ENCODE measurements around the gene MT1F.

Gene MT1F

DNA sequence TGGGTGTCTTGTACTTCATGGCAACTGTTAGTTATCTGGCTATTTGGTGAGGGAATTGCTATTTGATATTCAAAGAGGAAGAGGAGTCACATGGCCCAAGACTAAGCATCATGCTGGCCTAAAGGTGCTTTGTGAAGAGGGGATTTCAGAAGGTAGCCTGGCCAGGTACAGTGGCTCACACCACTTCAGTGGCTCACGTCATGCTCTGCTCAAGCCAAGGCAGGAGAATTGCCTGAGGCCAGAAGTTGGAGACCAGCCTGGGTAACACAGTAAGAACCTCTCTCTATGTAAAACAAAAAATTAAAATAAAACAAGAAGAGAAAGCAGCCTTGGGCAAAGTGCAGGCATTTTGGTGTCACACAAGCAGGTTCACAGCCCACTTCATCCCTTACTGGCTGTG is 12.4 kb upstream of the MT1F start:
- TF ChIP-seq, protein P1, sequence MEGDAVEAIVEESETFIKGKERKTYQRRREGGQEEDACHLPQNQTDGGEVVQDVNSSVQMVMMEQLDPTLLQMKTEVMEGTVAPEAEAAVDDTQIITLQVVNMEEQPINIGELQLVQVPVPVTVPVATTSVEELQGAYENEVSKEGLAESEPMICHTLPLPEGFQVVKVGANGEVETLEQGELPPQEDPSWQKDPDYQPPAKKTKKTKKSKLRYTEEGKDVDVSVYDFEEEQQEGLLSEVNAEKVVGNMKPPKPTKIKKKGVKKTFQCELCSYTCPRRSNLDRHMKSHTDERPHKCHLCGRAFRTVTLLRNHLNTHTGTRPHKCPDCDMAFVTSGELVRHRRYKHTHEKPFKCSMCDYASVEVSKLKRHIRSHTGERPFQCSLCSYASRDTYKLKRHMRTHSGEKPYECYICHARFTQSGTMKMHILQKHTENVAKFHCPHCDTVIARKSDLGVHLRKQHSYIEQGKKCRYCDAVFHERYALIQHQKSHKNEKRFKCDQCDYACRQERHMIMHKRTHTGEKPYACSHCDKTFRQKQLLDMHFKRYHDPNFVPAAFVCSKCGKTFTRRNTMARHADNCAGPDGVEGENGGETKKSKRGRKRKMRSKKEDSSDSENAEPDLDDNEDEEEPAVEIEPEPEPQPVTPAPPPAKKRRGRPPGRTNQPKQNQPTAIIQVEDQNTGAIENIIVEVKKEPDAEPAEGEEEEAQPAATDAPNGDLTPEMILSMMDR (IDR thresholded peaks at IDR 0.05; ENCODE audit: borderline replicate concordance, insufficient read depth, low read depth, low read length), result no peak
- no peak overlapping the region for H3K4me3 ChIP-seq (ENCODE audit: low read depth, low read length)

DNA sequence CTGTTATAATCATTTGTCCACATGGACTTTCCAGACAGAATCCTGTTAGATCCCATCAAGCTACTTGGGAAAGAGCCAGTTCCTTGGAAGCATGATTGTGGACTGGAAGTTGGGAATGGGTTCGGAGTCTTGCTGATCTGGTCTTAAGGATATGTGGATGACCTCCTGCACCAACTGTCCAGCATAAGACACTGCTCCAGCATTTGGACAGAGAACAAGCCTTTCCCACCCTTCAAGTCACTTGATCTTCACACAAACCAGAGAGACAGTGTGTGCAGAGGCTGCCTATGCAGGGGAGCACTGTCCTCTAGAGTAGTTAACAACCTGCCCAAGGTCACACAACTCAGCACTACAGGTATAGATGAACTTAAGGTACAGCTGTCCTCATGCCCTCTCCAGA is 11.9 kb upstream of the MT1F start:
- H3K4me3 ChIP-seq (ENCODE audit: low read depth, low read length), result no peak overlapping the region
- TF ChIP-seq, protein P1 (IDR thresholded peaks at IDR 0.05; ENCODE audit: borderline replicate concordance, insufficient read depth, low read depth, low read length), result no peak

DNA sequence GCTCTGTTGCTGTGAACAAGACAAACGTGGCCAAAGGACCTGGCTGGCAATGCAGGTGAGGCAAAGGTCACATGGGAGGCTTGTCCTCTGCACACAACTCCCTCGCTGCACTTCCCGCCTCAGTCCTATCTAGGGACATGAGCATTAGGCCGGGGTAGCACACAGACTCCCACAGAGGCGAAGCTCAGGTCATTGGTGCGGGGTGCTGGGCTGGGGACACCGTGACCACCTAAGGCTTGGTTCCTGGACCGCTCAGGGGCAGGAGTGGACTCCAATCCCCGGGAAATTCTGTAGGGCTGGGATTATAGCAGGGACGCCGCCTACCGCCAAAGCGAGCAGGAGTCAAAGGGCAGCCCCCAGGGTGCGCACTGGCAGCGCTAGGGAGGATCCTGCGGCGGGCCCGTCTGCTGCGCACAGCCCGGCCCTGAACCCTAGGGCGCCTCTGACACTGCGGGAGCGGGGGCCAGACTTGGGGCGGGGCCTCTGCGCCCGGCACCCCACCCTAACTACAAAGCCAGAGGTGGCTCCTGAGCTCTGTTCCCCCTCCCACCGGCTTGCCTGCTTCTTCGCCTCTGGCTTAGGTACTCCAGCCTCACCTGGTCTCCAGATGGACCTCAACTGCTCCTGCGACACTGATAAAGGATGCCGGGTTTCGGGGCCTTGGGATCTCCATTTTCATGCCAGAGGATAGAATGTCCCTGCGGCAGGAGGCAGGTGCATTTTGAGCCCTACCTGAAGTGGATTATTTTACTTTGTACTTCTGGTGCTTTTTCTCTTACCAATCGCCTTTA is 9.9 kb upstream of the MT1F start:
- H3K4me3 ChIP-seq (ENCODE audit: low read depth, low read length), result no peak overlapping the region
- TF ChIP-seq, protein P1 (IDR thresholded peaks at IDR 0.05; ENCODE audit: borderline replicate concordance, insufficient read depth, low read depth, low read length), result no peak

DNA sequence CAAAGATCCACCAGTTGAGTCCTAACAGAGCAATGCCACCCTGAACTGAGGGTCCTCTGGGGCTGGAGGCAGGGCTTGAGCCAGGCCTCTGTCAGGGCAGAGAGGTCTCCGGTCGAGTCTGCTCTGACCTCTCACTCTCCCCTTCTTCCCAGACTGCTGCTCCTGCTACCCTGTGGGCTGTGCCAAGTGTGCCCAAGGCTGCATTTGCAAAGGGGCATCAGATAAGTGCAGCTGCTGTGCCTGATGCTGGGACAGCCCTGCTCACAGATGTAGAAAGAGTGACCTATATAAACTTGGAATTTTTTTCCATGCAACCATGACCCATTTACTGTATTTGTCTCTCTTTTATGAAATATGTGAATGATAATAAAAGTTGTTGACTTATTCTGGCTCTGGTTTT is 8.5 kb upstream of the MT1F start:
- H3K4me3 ChIP-seq (ENCODE audit: low read depth, low read length), result no peak overlapping the region
- TF ChIP-seq, protein P1 (IDR thresholded peaks at IDR 0.05; ENCODE audit: borderline replicate concordance, insufficient read depth, low read depth, low read length), result no peak

DNA sequence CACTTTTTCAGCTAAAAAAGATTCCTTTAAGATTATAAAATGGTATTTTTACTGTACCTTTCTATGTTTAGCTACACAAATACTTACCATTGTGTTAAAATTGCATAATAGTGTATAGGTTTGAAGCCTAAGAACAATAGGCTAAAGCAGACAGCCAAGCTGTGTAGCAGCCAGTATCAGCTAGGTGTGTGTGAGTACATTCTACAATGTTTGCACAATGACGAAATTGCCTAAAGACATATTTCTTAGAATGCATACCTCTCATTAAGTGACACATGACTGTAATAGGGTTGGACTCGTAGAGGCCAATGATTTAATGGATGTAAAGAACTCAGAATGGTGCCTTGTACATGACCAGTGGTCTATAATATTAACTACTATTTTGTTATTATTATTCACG is 7.9 kb upstream of the MT1F start:
- TF ChIP-seq, protein P1 (IDR thresholded peaks at IDR 0.05; ENCODE audit: borderline replicate concordance, insufficient read depth, low read depth, low read length), result no peak
- no peak overlapping the region for H3K4me3 ChIP-seq (ENCODE audit: low read depth, low read length)

DNA sequence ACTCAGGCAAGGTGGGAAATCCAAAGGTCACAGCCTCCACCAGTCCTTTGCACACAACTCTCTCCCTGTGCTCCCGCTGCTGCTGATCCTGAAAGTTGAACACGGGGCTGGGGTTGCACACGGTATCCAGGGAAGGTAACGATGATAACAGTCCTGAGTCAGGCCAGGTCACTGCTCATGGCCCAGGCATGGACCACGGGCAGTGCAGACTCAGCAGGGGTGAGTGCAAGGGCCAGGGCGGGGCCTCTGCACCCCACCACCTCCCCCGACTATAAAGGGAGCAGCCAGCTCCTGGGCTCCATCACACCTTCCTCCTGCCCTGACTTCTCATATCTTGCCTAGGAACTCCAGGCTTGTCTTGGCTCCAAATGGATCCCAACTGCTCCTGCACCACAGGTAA is 6.2 kb upstream of the MT1F start, which contains the start of gene MT1B:
Gene MT1B (plus strand): TSS at position 301 of the 400 bp plus-strand sequence. CDS start 68 bp downstream, at position 369.
- TF ChIP-seq, protein P1 (IDR thresholded peaks at IDR 0.05; ENCODE audit: borderline replicate concordance, insufficient read depth, low read depth, low read length), result no peak
- H3K4me3 ChIP-seq (ENCODE audit: low read depth, low read length), result no peak within 1 kb of the TSS

DNA sequence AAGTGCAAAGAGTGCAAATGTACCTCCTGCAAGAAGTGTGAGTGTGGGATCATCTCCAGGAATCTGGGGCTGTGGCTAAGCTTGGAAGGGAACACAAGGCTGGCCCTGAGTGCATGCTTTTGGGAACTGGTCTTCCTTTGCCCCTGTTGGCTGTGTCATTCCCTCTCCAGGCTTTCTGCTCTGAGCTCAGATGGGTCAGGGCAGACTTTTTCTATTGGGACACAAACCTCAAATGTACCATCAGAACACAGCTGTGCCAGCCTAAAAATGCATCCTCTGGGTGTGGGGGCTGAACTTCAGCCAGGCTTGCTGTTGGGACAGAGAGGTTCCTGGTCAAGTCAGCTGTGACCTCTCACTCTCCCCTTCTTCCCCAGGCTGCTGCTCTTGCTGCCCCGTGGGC is 5.2 kb upstream of the MT1F start:
- TF ChIP-seq, protein P1 (IDR thresholded peaks at IDR 0.05; ENCODE audit: borderline replicate concordance, insufficient read depth, low read depth, low read length), result no peak
- H3K4me3 ChIP-seq (ENCODE audit: low read depth, low read length), result no peak overlapping the region
